SK-N-SH (cell line): Measurements from ENCODE around the gene LHFPL6. TPM values are rescaled to one million over a fixed set of nuclear protein-coding genes. Genes with fewer than 3 reads are reported as not detected.

ENCODE experiments used
- CTCF ChIA-PET: fragments of 300-600, 350-600 bp; formaldehyde crosslinking; extraction: SDS; loops from one replicate; lab custom pipeline; 2021; lab: Yijun Ruan, JAX
- POLR2A ChIA-PET: fragments of 350-600 bp; sonication (Branson Sonifier 250); formaldehyde crosslinking; extraction: SDS; loops from one replicate; lab custom pipeline; 2020; ENCODE audit warnings: antibody characterized with exemption, inconsistent platforms; lab: Yijun Ruan, JAX
- DNase-seq: peaks from one replicate; pipeline ENCODE4 v3.0.0; 2012
- H2AFZ ChIP-seq: fragments of 200-600 bp; sonication (generic); 2 replicates; pipeline ENCODE4 v1.8.1; 2016; ENCODE audit warnings: antibody characterized with exemption, mild to moderate bottlenecking, low read depth
- H3F3A ChIP-seq: fragments of 200-600 bp; sonication (generic); replicated peaks from 2 replicates; pipeline ENCODE3; 2016; ENCODE audit warnings: antibody characterized with exemption, mild to moderate bottlenecking; ENCODE audit not compliant: insufficient read depth
- H3K27ac ChIP-seq, 2 experiments: fragments of 200-500 bp in 1 of 2; fragments of 200-600 bp in 1 of 2; sonication (Bioruptor generic) in 1 of 2; sonication (generic), shearing (Covaris generic) in 1 of 2; 2 replicates each; pipeline versions ENCODE4 v1.5.1 to v1.6.1; 2014 to 2016; ENCODE audit warnings: low read depth in 2 of 2, inconsistent platforms in 1 of 2, low read length in 1 of 2, mild to moderate bottlenecking in 1 of 2, mixed read lengths in 1 of 2
- H3K27me3 ChIP-seq: fragments of 200-600 bp; sonication (generic), shearing (Covaris generic); 2 replicates; pipeline ENCODE4 v1.6.1; 2016; ENCODE audit warnings: mixed run types; ENCODE audit not compliant: insufficient read depth
- H3K36me3 ChIP-seq, 2 experiments: fragments of 200-500 bp in 1 of 2; fragments of 200-600 bp in 1 of 2; sonication (Bioruptor generic) in 1 of 2; sonication (generic) in 1 of 2; replicated peaks in 1 of 2; 2 replicates each; pipeline versions ENCODE3 to v1.5.1; 2014 to 2016; ENCODE audit warnings: low read length in 1 of 2, mild to moderate bottlenecking in 1 of 2; ENCODE audit not compliant: insufficient read depth in 2 of 2, control insufficient read depth in 1 of 2
- H3K4me1 ChIP-seq, 2 experiments: fragments of 200-500 bp in 1 of 2; fragments of 200-600 bp in 1 of 2; sonication (Bioruptor generic) in 1 of 2; sonication (generic), shearing (Covaris generic) in 1 of 2; 2 replicates each; pipeline versions ENCODE4 v1.5.1 to v1.6.1; 2014 to 2016; ENCODE audit warnings: low read depth in 1 of 2, low read length in 1 of 2, mixed run types in 1 of 2; ENCODE audit not compliant: insufficient read depth in 2 of 2, control insufficient read depth in 1 of 2
- H3K4me2 ChIP-seq: fragments of 200-600 bp; sonication (generic), shearing (Covaris generic); 2 replicates; pipeline ENCODE4 v1.6.1; 2017; ENCODE audit warnings: mixed run types
- H3K4me3 ChIP-seq, 2 experiments: fragments of 200-500 bp in 1 of 2; fragments of 200-600 bp in 1 of 2; sonication (Bioruptor generic) in 1 of 2; sonication (generic), shearing (Covaris generic) in 1 of 2; 2 replicates each; pipeline versions ENCODE4 v1.5.1 to v1.8.1; 2014 to 2016; ENCODE audit warnings: low read depth in 2 of 2, inconsistent platforms in 1 of 2, low read length in 1 of 2, mild to moderate bottlenecking in 1 of 2, mixed read lengths in 1 of 2, moderate library complexity in 1 of 2
- H3K79me2 ChIP-seq: fragments of 200-600 bp; sonication (generic); 2 replicates; pipeline ENCODE4 v1.8.1; 2017; ENCODE audit warnings: mild to moderate bottlenecking; ENCODE audit not compliant: insufficient read depth
- H3K9ac ChIP-seq: fragments of 200-600 bp; sonication (generic); 2 replicates; pipeline ENCODE4 v1.6.1; 2017; ENCODE audit warnings: mixed run types
- H3K9me2 ChIP-seq: fragments of 200-600 bp; sonication (generic); 2 replicates; pipeline ENCODE4 v1.6.1; 2017; ENCODE audit warnings: mixed run types
- H3K9me3 ChIP-seq: fragments of 200-600 bp; sonication (generic); 2 replicates; pipeline ENCODE4 v1.6.1; 2017; ENCODE audit warnings: mixed run types, mild to moderate bottlenecking, moderate library complexity
- H4K20me1 ChIP-seq: fragments of 200-600 bp; sonication (generic); 2 replicates; pipeline ENCODE4 v1.6.1; 2017; ENCODE audit warnings: mild to moderate bottlenecking, mixed run types; ENCODE audit not compliant: insufficient read depth
- ELF1 ChIP-seq: IDR thresholded peaks from 2 replicates; pipeline ENCODE4 v1.4.0; 2012
- EZH2phosphoT487 ChIP-seq: fragments of 200-600 bp; sonication (generic); IDR thresholded peaks from 2 replicates; pipeline ENCODE4 v1.6.1; 2017; ENCODE audit warnings: low read depth, mixed run types, mild to moderate bottlenecking, antibody characterized with exemption, moderate library complexity, borderline replicate concordance
- GABPA ChIP-seq: IDR thresholded peaks from 2 replicates; pipeline ENCODE4 v1.4.0; 2012; ENCODE audit warnings: low read depth, mild to moderate bottlenecking
- GATA2 ChIP-seq: sonication (generic); formaldehyde crosslinking; IDR thresholded peaks from 2 replicates; pipeline ENCODE4 v1.5.0; 2020; ENCODE audit warnings: mild to moderate bottlenecking, missing genetic modification reagents
- MEF2A ChIP-seq: IDR thresholded peaks from 2 replicates; pipeline ENCODE4 v1.4.0; 2012; ENCODE audit warnings: low read depth, borderline replicate concordance
- NFIC ChIP-seq: IDR thresholded peaks from 2 replicates; pipeline ENCODE4 v1.4.0; 2012; ENCODE audit warnings: borderline replicate concordance
- NRF1 ChIP-seq: IDR thresholded peaks from 2 replicates; pipeline ENCODE4 v1.6.1; 2012; ENCODE audit warnings: low read depth, mild to moderate bottlenecking, low read length
- PBX3 ChIP-seq: IDR thresholded peaks from 2 replicates; pipeline ENCODE4; 2012
- RCOR1 ChIP-seq: fragments of 150-350 bp; IDR thresholded peaks from 2 replicates; pipeline ENCODE4 v1.6.1; 2017; ENCODE audit warnings: antibody characterized with exemption, low read length
- SMC3 ChIP-seq: IDR thresholded peaks from 2 replicates; pipeline ENCODE4 v1.6.1; 2012; ENCODE audit warnings: low read depth, low read length, improper control_type of control experiment
- TAF1 ChIP-seq: IDR thresholded peaks from 2 replicates; pipeline ENCODE4 v1.6.1; 2012; ENCODE audit warnings: low read depth, mild to moderate bottlenecking, low read length, moderate library complexity, borderline replicate concordance
- ZBTB33 ChIP-seq: IDR thresholded peaks from 2 replicates; pipeline ENCODE4 v1.4.0; 2012; ENCODE audit warnings: low read depth, borderline replicate concordance
- WGBS: methylation state at CpG from one replicate; pipeline ENCODE4 v1.1.6; 2017; ENCODE audit warnings: low lambda C conversion rate; 5-methylcytosine and 5-hydroxymethylcytosine counted together
- polyA plus RNA-seq, 3 experiments: library from polyadenylated mRNA; depleted of rRNA; stranded (reverse); fragments of >200 nt; gene quantifications; 2 replicates each; pipeline ENCODE4 v1.2.3, GENCODE V29; 2012
- TF ChIP-seq, protein P1 (sequence below): fragments of 150-350 bp; IDR thresholded peaks from 2 replicates; pipeline ENCODE4 v1.6.1; 2016; ENCODE audit warnings: mild to moderate bottlenecking, low read depth, low read length
- TF ChIP-seq, protein P2 (sequence below): fragments of 200-600 bp; sonication (generic); IDR thresholded peaks from 2 replicates; pipeline ENCODE4 v1.6.1; 2017; ENCODE audit warnings: antibody characterized with exemption, mild to moderate bottlenecking, moderate library complexity
- TF ChIP-seq, protein P3 (sequence below): IDR thresholded peaks from 2 replicates; pipeline ENCODE4 v1.6.1; 2012; ENCODE audit warnings: mild to moderate bottlenecking, low read depth, low read length, moderate library complexity

Gene LHFPL6
- polyA plus RNA-seq, 1 of the 3 experiments (the other 2 are of a cell fraction), result 22.2 TPM

DNA sequence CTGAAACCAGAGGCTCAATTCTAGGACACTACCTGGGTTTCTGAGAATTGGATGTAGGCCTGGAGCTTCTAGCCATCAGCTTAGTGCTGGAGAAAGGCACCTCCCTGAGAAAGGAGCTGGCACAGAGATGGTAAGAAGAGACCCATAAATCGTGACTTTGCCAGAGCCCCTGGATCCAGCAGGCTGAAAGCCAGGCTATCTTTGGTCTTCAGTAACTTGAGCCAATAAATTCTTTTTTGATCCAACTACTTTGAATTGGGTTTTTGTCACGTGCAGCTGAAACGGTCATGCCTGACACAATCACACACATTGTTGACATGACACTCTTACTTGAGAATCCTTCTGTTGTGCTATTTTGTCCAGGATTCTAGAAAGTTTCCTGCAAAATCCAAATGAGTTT lies 103.4 kb downstream of the LHFPL6 start:
- Histone ChIP-seq H3K4me2 (no peak overlapping the region), H3K4me1 (peaks cover 7 to 13% of the 10 kb centered on the region in 2 experiments; a peak in 2 of 4 replicates), H3K4me3 (no peak overlapping the region), H3K27ac (no peak overlapping the region), H3K9me2 (no peaks in the 10 kb centered on the region), H3K27me3 (no peaks in the 10 kb centered on the region), H2AFZ (no peak overlapping the region), H3F3A (no peaks in the 10 kb centered on the region), H3K9ac (no peak overlapping the region), H3K79me2 (no peaks in the 10 kb centered on the region), H3K36me3 (no peaks in the 10 kb centered on the region), H3K9me3 (no peaks in the 10 kb centered on the region), H4K20me1 (no peaks in the 10 kb centered on the region)
- ChIA-PET POLR2A (no interaction called here), CTCF (interaction anchor here (0.9 kb wide), 1 partner anchor 112 kb away, joined by 3 read pairs; no protein-coding TSS in a partner anchor)
- DNase-seq, result no peak
- 84% methylated on average over 3 of the region's 3 CpGs for WGBS
- TF ChIP-seq GATA2 (CRISPR knock-in tag), result no peak
- no peak for TF ChIP-seq ELF1
- TF ChIP-seq, protein P1, sequence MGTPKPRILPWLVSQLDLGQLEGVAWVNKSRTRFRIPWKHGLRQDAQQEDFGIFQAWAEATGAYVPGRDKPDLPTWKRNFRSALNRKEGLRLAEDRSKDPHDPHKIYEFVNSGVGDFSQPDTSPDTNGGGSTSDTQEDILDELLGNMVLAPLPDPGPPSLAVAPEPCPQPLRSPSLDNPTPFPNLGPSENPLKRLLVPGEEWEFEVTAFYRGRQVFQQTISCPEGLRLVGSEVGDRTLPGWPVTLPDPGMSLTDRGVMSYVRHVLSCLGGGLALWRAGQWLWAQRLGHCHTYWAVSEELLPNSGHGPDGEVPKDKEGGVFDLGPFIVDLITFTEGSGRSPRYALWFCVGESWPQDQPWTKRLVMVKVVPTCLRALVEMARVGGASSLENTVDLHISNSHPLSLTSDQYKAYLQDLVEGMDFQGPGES, result no peak
- TF ChIP-seq MEF2A, result no peak
- TF ChIP-seq, protein P2, sequence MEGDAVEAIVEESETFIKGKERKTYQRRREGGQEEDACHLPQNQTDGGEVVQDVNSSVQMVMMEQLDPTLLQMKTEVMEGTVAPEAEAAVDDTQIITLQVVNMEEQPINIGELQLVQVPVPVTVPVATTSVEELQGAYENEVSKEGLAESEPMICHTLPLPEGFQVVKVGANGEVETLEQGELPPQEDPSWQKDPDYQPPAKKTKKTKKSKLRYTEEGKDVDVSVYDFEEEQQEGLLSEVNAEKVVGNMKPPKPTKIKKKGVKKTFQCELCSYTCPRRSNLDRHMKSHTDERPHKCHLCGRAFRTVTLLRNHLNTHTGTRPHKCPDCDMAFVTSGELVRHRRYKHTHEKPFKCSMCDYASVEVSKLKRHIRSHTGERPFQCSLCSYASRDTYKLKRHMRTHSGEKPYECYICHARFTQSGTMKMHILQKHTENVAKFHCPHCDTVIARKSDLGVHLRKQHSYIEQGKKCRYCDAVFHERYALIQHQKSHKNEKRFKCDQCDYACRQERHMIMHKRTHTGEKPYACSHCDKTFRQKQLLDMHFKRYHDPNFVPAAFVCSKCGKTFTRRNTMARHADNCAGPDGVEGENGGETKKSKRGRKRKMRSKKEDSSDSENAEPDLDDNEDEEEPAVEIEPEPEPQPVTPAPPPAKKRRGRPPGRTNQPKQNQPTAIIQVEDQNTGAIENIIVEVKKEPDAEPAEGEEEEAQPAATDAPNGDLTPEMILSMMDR, result no peak
- TF ChIP-seq RCOR1, result no peak
- TF ChIP-seq TAF1, result no peak
- no peak for TF ChIP-seq NFIC
- TF ChIP-seq GABPA, result no peak
- no peak for TF ChIP-seq EZH2phosphoT487
- no peak for TF ChIP-seq PBX3

DNA sequence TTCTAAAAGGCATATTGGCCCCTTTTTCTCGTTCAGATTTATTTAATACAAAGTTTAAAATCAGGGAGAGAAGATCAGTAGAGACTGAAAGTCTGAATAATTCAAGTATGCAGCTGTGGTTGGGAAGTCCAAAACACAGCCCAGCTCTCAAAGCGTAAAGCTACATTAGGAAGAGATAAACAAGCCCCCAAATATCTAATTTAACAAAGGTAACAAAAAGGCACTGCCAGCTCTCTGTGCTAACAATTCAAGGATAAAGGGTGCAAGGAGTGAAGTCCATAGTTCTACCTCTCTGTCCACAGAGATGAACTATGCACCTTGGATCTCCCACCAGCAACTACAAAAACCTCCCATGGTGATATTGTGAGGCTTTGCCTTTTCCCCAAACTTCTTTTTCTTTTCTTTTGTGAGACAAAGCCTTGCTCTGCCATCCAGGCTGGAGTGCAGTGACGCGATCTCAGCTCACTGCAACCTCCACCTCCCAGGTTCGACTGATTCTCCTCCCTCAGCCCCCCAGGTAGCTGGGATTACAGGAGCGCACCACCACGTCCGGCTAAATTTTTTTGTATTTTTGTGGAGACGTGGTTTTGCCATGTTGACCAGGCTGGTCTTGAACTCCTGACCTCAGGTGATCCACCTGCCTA lies 104.4 kb downstream of the LHFPL6 start:
- WGBS, result 84% methylated on average over 9 of the region's 9 CpGs

More for the DNA sequence above, 104.4 kb downstream of the LHFPL6 start:
- TF ChIP-seq, protein P3, sequence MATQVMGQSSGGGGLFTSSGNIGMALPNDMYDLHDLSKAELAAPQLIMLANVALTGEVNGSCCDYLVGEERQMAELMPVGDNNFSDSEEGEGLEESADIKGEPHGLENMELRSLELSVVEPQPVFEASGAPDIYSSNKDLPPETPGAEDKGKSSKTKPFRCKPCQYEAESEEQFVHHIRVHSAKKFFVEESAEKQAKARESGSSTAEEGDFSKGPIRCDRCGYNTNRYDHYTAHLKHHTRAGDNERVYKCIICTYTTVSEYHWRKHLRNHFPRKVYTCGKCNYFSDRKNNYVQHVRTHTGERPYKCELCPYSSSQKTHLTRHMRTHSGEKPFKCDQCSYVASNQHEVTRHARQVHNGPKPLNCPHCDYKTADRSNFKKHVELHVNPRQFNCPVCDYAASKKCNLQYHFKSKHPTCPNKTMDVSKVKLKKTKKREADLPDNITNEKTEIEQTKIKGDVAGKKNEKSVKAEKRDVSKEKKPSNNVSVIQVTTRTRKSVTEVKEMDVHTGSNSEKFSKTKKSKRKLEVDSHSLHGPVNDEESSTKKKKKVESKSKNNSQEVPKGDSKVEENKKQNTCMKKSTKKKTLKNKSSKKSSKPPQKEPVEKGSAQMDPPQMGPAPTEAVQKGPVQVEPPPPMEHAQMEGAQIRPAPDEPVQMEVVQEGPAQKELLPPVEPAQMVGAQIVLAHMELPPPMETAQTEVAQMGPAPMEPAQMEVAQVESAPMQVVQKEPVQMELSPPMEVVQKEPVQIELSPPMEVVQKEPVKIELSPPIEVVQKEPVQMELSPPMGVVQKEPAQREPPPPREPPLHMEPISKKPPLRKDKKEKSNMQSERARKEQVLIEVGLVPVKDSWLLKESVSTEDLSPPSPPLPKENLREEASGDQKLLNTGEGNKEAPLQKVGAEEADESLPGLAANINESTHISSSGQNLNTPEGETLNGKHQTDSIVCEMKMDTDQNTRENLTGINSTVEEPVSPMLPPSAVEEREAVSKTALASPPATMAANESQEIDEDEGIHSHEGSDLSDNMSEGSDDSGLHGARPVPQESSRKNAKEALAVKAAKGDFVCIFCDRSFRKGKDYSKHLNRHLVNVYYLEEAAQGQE, result no peak
- no peak for TF ChIP-seq SMC3
- TF ChIP-seq RCOR1, result no peak
- TF ChIP-seq ZBTB33, result no peak
- TF ChIP-seq NRF1, result no peak
- no peak overlapping the region for H3K4me3 ChIP-seq
- H2AFZ ChIP-seq, result no peak overlapping the region
- no peaks in the 10 kb centered on the region for H3K9me2 ChIP-seq
- H3K4me2 ChIP-seq, result no peak overlapping the region
- ChIA-PET CTCF (interaction anchor here (1.3 to 3.8 kb wide), 2 partner anchors 17 to 113 kb away, joined by 4 to 10 read pairs; no protein-coding TSS in a partner anchor), POLR2A (no interaction called here)
- H3K79me2 ChIP-seq, result no peaks in the 10 kb centered on the region
- no peaks in the 10 kb centered on the region for H3K36me3 ChIP-seq
- DNase-seq, result no peak
- H3F3A ChIP-seq, result no peaks in the 10 kb centered on the region
- no peak overlapping the region for H3K9ac ChIP-seq
- H4K20me1 ChIP-seq, result no peaks in the 10 kb centered on the region
- H3K4me1 ChIP-seq, result peaks cover 7 to 13% of the 10 kb centered on the region in 2 experiments; a peak in 2 of 4 replicates
- no peaks in the 10 kb centered on the region for H3K27me3 ChIP-seq
- no peaks in the 10 kb centered on the region for H3K9me3 ChIP-seq
- H3K27ac ChIP-seq, result no peak overlapping the region
